Endothelial cell of umbilical vein (primary cell): ENCODE results near the gene CTSC. TPM values are rescaled to one million over a fixed set of nuclear protein-coding genes. Genes with fewer than 3 reads are reported as not detected.

Experiments used
- BruUV-seq: library from RNA; stranded (reverse); fragments of 400-500 nt; replicated peaks from 2 replicates; lab custom pipeline; 2021; lab: Mats Ljungman, UMichigan
- CTCF ChIA-PET: fragments of 300-600, 350-600 bp; sonication (Branson Sonifier 250); formaldehyde crosslinking; loops from one replicate; lab custom pipeline; 2021; ENCODE audit warnings: antibody characterized with exemption, inconsistent platforms; lab: Charles Lee
- POLR2A ChIA-PET: fragments of 300-600, 350-600 bp; sonication (Branson Sonifier 250); formaldehyde crosslinking; loops from one replicate; lab custom pipeline; 2021; ENCODE audit warnings: antibody characterized with exemption, inconsistent platforms; lab: Charles Lee
- DNase-seq: peaks from one replicate; pipeline ENCODE4 v3.0.0-alpha.2; 2011; ENCODE audit warnings: low read depth, low spot score
- FAIRE-seq: peaks from 2 replicates; lab custom pipeline; 2011; peaks lifted over from hg19 to GRCh38; lab: Jason Lieb, UNC
- H2AFZ ChIP-seq: 2 replicates; pipeline ENCODE4 v1.6.0; 2012; ENCODE audit warnings: low read depth, low read length, control low read depth, inconsistent platforms
- H3K27ac ChIP-seq: 2 replicates; pipeline ENCODE4 v1.5.1; 2011; ENCODE audit warnings: low read depth, mild to moderate bottlenecking, control low read depth, low read length, moderate library complexity; ENCODE audit not compliant: insufficient read depth
- H3K27me3 ChIP-seq, 2 experiments: 2 replicates each; pipeline versions ENCODE4 v1.6.0 to v1.6.1; 2011; ENCODE audit warnings: low read length in 2 of 2, mixed read lengths in 1 of 2; ENCODE audit not compliant: control insufficient read depth in 2 of 2, insufficient read depth in 2 of 2
- H3K36me3 ChIP-seq, 2 experiments: 2 replicates in 1 of 2; 3 replicates in 1 of 2; pipeline ENCODE4 v1.5.1; 2011; ENCODE audit warnings: low read length in 2 of 2, mild to moderate bottlenecking in 1 of 2, moderate library complexity in 1 of 2; ENCODE audit not compliant: control insufficient read depth in 2 of 2, insufficient read depth in 2 of 2; ENCODE audit errors: extremely low read depth in 1 of 2
- H3K4me1 ChIP-seq: 3 replicates; pipeline ENCODE4 v1.5.1; 2011; ENCODE audit warnings: mild to moderate bottlenecking, low read length; ENCODE audit not compliant: control insufficient read depth, insufficient read depth; ENCODE audit errors: extremely low read depth
- H3K4me2 ChIP-seq: 2 replicates; pipeline ENCODE4 v1.6.1; 2011; ENCODE audit warnings: low read length, control low read depth, mixed read lengths; ENCODE audit not compliant: insufficient read depth
- H3K4me3 ChIP-seq, 3 experiments: fragments of 200-600 bp in 1 of 3; sonication (generic), shearing (Covaris generic) in 1 of 3; replicated peaks in 1 of 3; 2 replicates each; pipeline ENCODE4 v1.5.1; 2011 to 2016; ENCODE audit warnings: control low read depth in 3 of 3, low read length in 3 of 3, mild to moderate bottlenecking in 2 of 3, inconsistent platforms in 1 of 3, low read depth in 1 of 3, moderate library complexity in 1 of 3; ENCODE audit not compliant: insufficient read depth in 1 of 3
- H3K79me2 ChIP-seq: 2 replicates; pipeline ENCODE4 v1.6.0; 2012; ENCODE audit warnings: low read length, inconsistent platforms; ENCODE audit not compliant: control insufficient read depth, insufficient read depth
- H3K9ac ChIP-seq: replicated peaks from 2 replicates; pipeline ENCODE3; 2011; ENCODE audit warnings: low read length, control low read depth; ENCODE audit not compliant: insufficient read depth; ENCODE audit errors: extremely low read depth
- H3K9me1 ChIP-seq: replicated peaks from 3 replicates; pipeline ENCODE4 v1.6.0; 2011; ENCODE audit warnings: mild to moderate bottlenecking, low read length; ENCODE audit not compliant: control insufficient read depth, insufficient read depth; ENCODE audit errors: extremely low read depth
- H3K9me3 ChIP-seq: replicated peaks from 2 replicates; pipeline ENCODE4 v1.5.1; 2012; ENCODE audit warnings: low read length, inconsistent platforms; ENCODE audit not compliant: control insufficient read depth, insufficient read depth
- H4K20me1 ChIP-seq: replicated peaks from 2 replicates; pipeline ENCODE3; 2011; ENCODE audit warnings: mild to moderate bottlenecking, low read length; ENCODE audit not compliant: control insufficient read depth, insufficient read depth; ENCODE audit errors: extremely low read depth
- EZH2 ChIP-seq: IDR thresholded peaks from 2 replicates; pipeline ENCODE4 v1.6.1; 2012; ENCODE audit warnings: borderline replicate concordance, low read depth, mild to moderate bottlenecking, moderate library complexity, low read length, inconsistent platforms; ENCODE audit not compliant: severe bottlenecking
- FOS ChIP-seq: IDR thresholded peaks from 2 replicates; pipeline ENCODE4 v1.6.1; 2011; ENCODE audit warnings: mild to moderate bottlenecking, low read length, moderate library complexity, borderline replicate concordance; ENCODE audit not compliant: insufficient read depth
- GATA2 ChIP-seq: IDR thresholded peaks from 2 replicates; pipeline ENCODE4 v1.7.0; 2011; ENCODE audit warnings: low read depth, mild to moderate bottlenecking, moderate library complexity, mixed read lengths, low read length; ENCODE audit not compliant: insufficient read length, insufficient read depth
- JUN ChIP-seq: IDR thresholded peaks from 2 replicates; pipeline ENCODE4 v1.6.1; 2011; ENCODE audit warnings: borderline replicate concordance, low read depth; ENCODE audit not compliant: insufficient read length, insufficient read depth
- MYC ChIP-seq: IDR thresholded peaks from one replicate; pipeline ENCODE4 v1.6.1; 2011; ENCODE audit warnings: mild to moderate bottlenecking, low read depth, low read length
- POLR2A ChIP-seq: IDR thresholded peaks from 2 replicates; pipeline ENCODE4 v1.6.1; 2012; ENCODE audit warnings: low read depth, mild to moderate bottlenecking, control low read depth, low read length
- POLR2AphosphoS5 ChIP-seq: IDR thresholded peaks from 2 replicates; pipeline ENCODE4 v1.6.1; 2012; ENCODE audit warnings: low read depth, mild to moderate bottlenecking, control low read depth, low read length, moderate library complexity; ENCODE audit not compliant: insufficient read depth
- dilution Hi-C: fragments of 300-500 bp; cut with MboI; formaldehyde crosslinking; loops from one replicate; pipeline ENCODE4 v1.15.0; 2019; ENCODE audit warnings: low sequenced_read_pairs; ENCODE audit not compliant: extremely low pct_ligation_motif_present
- intact Hi-C: fragments of 100-400 bp; cut with micrococcal nuclease; formaldehyde crosslinking; loops from one replicate; pipeline ENCODE4 v1.10.0; 2022
- polyA plus RNA-seq, 4 experiments: library from polyadenylated mRNA; depleted of rRNA in 3 of 4; stranded (reverse) in 3 of 4; unstranded in 1 of 4; fragments of >200 nt; gene quantifications; 2 replicates each; pipeline versions ENCODE4 v1.2.1 to v1.2.3, GENCODE V29; 2011 to 2012; ENCODE audit warnings: missing spikeins in 1 of 4
- total RNA-seq: library from RNA; stranded (reverse); gene quantifications from 2 replicates; pipeline ENCODE4 v1.2.3, GENCODE V29; 2021
- TF ChIP-seq, protein P1 (sequence below), 2 donors: IDR thresholded peaks; 1 replicate in 1 of 2; 2 replicates in 1 of 2; pipeline ENCODE4 v1.5.1; 2011; ENCODE audit warnings: low read length in 2 of 2, mild to moderate bottlenecking in 2 of 2, moderate library complexity in 2 of 2, control low read depth in 1 of 2, inconsistent platforms in 1 of 2, low read depth in 1 of 2; ENCODE audit not compliant: insufficient read depth in 1 of 2; ENCODE audit errors: extremely low read depth in 1 of 2
- TF ChIP-seq, protein P2 (sequence below): IDR thresholded peaks from 2 replicates; pipeline ENCODE4 v1.6.1; 2011; ENCODE audit not compliant: insufficient read depth, insufficient read length

The CTSC gene
- total and polyA plus RNA-seq, 2 donors (not counting 3 experiments of a cell fraction or from before 2014, with no cell fraction given), result 130 to 186 TPM

DNA sequence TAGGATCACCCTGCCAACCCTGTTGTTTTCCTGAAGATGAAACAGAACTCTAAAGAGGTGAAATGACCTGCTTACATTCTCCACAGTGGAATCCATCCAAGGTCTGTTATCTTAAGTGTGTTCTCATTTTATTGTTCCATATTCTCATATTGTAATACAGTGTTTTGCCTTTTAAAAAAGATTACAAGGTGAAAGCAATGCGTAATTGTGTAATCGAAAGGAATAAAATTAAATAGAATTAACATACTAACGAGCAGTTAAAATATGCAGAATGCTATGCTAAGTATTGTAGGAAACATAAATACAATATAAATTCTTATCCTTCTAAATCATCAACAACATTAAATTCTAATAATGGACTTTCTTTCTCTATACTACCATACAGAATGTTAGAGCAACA is 41.6 kb upstream of the CTSC start:
- no peaks in the 10 kb centered on the region for H3K9me1 ChIP-seq
- CTCF ChIA-PET, result interaction anchor here (1.5 to 2.2 kb wide), 3 partner anchors 12 to 363 kb away, joined by 6 to 7 read pairs (median 7); no protein-coding TSS in a partner anchor
- no peak for DNase-seq
- BruUV-seq, result no TSS peak
- intact Hi-C loops (no loop called here), dilution Hi-C loops (no loop called here)
- H3K4me2 ChIP-seq, result no peak overlapping the region
- TF ChIP-seq POLR2A, result no peak
- no peak for TF ChIP-seq FOS
- POLR2A ChIA-PET, result interaction anchor here (0.6 to 1.4 kb wide), 2 partner anchors 41 to 157 kb away, joined by 4 to 5 read pairs; partner anchors contain the start of gene CTSC
- H3K36me3 ChIP-seq, result no peaks in the 10 kb centered on the region
- H3K4me3 ChIP-seq, result no peak overlapping the region
- no peaks in the 10 kb centered on the region for H3K27me3 ChIP-seq
- H4K20me1 ChIP-seq, result no peaks in the 10 kb centered on the region
- H3K79me2 ChIP-seq, result no peaks in the 10 kb centered on the region
- peaks cover 6% of the 10 kb centered on the region for H3K4me1 ChIP-seq
- no peaks in the 10 kb centered on the region for H3K9me3 ChIP-seq
- no peak overlapping the region for H3K9ac ChIP-seq
- no peak for FAIRE-seq
- no peak overlapping the region for H3K27ac ChIP-seq
- no peak overlapping the region for H2AFZ ChIP-seq

DNA sequence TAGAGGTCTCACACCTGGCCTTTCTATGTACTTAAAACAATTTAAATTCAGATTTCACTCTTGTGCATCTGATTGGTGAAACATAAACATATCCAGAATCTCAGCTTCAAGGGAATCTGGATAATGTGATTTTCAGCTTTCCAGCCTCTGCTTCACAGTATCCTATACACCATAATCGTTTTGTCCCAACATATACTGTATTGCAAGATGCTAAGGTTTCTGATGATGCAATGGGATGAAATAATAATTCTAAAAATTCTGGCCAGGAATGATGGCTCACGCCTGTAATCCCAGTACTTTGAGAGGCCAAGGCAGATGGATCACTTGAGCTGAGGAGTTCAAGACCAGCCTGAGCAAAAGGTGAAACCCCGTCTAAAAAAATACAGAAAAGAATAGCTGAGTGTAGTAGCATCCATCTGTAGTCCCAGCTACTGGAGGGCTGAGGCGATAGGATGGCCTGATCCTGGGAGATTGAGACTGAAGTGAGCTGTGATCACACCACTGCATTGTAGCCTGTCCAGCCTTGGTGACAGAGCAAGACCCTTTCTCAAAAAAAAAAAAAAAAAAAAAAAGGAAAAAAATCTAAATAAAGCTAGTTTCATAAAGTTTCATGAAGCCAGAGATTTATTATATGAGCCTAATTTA is 41.0 kb upstream of the CTSC start:
- ChIA-PET CTCF (interaction anchor here (1.0 to 2.2 kb wide), 4 partner anchors 12 to 362 kb away, joined by 3 to 7 read pairs (median 6); no protein-coding TSS in a partner anchor), POLR2A (interaction anchor here (0.6 to 1.4 kb wide), 2 partner anchors 41 to 158 kb away, joined by 4 to 5 read pairs; partner anchors contain the start of gene CTSC)
- no peak overlapping the region for H3K4me3 ChIP-seq
- H3K36me3 ChIP-seq, result no peaks in the 10 kb centered on the region
- intact Hi-C loops (no loop called here), dilution Hi-C loops (no loop called here)
- no peaks in the 10 kb centered on the region for H3K27me3 ChIP-seq
- no peak overlapping the region for H3K27ac ChIP-seq
- H4K20me1 ChIP-seq, result no peaks in the 10 kb centered on the region
- no peak overlapping the region for H3K9ac ChIP-seq
- H2AFZ ChIP-seq, result no peak overlapping the region
- no peak overlapping the region for H3K4me2 ChIP-seq
- FAIRE-seq, result peak; percentile 4
- DNase-seq, result no peak
- no peak for TF ChIP-seq EZH2
- no peak for TF ChIP-seq JUN
- TF ChIP-seq POLR2A, result no peak
- no peak for TF ChIP-seq MYC
- no peak for TF ChIP-seq POLR2AphosphoS5
- no peak for TF ChIP-seq FOS
- TF ChIP-seq, protein P1, sequence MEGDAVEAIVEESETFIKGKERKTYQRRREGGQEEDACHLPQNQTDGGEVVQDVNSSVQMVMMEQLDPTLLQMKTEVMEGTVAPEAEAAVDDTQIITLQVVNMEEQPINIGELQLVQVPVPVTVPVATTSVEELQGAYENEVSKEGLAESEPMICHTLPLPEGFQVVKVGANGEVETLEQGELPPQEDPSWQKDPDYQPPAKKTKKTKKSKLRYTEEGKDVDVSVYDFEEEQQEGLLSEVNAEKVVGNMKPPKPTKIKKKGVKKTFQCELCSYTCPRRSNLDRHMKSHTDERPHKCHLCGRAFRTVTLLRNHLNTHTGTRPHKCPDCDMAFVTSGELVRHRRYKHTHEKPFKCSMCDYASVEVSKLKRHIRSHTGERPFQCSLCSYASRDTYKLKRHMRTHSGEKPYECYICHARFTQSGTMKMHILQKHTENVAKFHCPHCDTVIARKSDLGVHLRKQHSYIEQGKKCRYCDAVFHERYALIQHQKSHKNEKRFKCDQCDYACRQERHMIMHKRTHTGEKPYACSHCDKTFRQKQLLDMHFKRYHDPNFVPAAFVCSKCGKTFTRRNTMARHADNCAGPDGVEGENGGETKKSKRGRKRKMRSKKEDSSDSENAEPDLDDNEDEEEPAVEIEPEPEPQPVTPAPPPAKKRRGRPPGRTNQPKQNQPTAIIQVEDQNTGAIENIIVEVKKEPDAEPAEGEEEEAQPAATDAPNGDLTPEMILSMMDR (IDR thresholded peaks at IDR 0.05; ENCODE audit: extremely low read depth in 1 of 2, insufficient read depth in 1 of 2, low read depth in 1 of 2, low read length in 2 of 2), result no peak
- TF ChIP-seq, protein P2, sequence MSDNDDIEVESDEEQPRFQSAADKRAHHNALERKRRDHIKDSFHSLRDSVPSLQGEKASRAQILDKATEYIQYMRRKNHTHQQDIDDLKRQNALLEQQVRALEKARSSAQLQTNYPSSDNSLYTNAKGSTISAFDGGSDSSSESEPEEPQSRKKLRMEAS, result no peak
- no peak for TF ChIP-seq GATA2
- H3K79me2 ChIP-seq, result no peaks in the 10 kb centered on the region
- no TSS peak for BruUV-seq
- H3K4me1 ChIP-seq, result peaks cover 6% of the 10 kb centered on the region
- H3K9me1 ChIP-seq, result no peaks in the 10 kb centered on the region
- H3K9me3 ChIP-seq, result no peaks in the 10 kb centered on the region
